Right ventricle myocardium superior (tissue), 1 donor: ENCODE measurements around the gene RANBP9. TPM values are rescaled to one million over a fixed set of nuclear protein-coding genes. Genes with fewer than 3 reads are reported as not detected.

Source experiments
- ATAC-seq: fragments of 200-7000 bp; cut with Tn5 transposase; one replicate; pipeline ENCODE4 v1.9.1; 2020; ENCODE audit warnings: mild to moderate bottlenecking; ENCODE audit not compliant: poor library complexity
- DNase-seq: peaks from one replicate; pipeline ENCODE4 v3.0.0-alpha.2; 2020
- intact Hi-C: fragments of 100-400 bp; cut with DNase I; formaldehyde crosslinking; loops from one replicate; pipeline ENCODE4 v1.11.2; 2022
- total RNA-seq: library from RNA; stranded (reverse); fragmentation: NEBNext Ultra II Directional; extraction: Animal tissue kit (Norgen Biotek cat#: 25700); gene quantifications from one replicate; pipeline ENCODE4 v1.2.1, GENCODE V29; 2021
- donor health status: DM: no; HTN: yes; CAD: no; lungs with severe emphysema.

RANBP9 gene
- total RNA-seq, 1 donor from 2014 or later, result 29.9 TPM

GRCh38 chr6:13629459-13630116 lies 82.0 kb downstream of the RANBP9 start:
- no peak for ATAC-seq
- intact Hi-C loops, result no loop called here
- DNase-seq, result no peak

DNA sequence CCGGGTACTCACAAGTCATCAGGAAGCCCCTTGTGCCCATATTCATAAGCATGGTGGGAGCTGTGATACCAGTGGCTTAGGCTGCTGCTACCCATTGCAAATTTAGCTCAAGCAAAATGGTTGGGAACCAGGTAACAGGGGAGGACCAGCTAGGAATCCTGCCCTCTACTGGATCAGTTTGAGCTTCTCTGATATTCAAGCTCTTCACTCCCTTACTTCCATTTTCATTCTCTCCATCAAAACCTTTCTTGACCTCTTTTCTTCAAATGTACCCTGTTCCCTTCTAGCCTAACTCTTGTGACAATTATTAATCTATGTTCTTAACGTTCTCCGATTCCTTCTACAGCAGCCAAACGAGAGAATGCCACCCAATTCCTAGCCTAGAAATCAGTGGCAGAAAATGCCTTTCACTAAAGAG lies 86.8 kb downstream of the RANBP9 start:
- DNase-seq (no peak), ATAC-seq (peak; percentile 58)
- intact Hi-C loops, result no loop called here

DNA sequence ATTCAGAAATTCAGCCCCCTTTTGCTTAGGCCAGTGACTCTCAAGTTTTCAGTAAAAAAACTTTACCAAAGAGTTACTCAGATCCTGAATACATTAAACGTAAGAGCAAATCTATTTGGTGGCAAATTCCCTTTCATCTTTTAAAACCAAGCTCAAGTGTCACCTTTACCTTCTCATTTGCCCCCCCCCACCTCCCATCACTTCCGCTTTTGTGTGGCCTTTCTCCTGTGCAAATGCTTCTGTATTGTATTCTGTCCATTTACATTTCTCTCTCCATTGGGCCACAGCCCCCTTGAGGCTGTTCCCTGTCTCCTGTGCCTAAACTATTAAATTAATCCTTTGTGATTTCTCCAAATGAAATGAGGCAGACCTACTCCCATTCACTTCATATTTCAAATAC lies 94.6 kb downstream of the RANBP9 start:
- intact Hi-C loops, result loop anchor here (5.0 kb wide), 1 partner anchor 95 kb away; the partner anchor contains the start of gene RANBP9
- no peak for ATAC-seq

DNA sequence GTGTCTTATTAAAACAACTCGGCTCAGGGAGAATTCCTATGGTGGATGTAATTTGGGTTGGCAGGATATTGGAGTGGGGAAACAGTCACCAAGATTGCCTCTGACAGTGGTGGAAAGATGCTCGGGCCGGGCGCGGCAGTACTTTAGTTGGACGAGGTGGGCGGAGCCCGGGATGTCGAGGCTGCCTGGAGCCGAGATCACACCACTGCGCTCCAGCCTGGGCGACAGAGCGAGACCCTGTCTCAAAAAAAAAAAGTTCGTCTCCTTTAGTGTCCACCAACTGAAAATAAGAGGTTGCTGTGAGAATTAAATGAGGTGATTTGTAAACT lies 95.9 kb downstream of the RANBP9 start:
- DNase-seq (peak; percentile 76), ATAC-seq (peak; percentile 49)
- intact Hi-C loops, result loop anchor here (5.0 kb wide), 1 partner anchor 97 kb away; the partner anchor contains the start of gene RANBP9

More for the DNA sequence above, 94.6 kb downstream of the RANBP9 start:
- DNase-seq, result no peak

DNA sequence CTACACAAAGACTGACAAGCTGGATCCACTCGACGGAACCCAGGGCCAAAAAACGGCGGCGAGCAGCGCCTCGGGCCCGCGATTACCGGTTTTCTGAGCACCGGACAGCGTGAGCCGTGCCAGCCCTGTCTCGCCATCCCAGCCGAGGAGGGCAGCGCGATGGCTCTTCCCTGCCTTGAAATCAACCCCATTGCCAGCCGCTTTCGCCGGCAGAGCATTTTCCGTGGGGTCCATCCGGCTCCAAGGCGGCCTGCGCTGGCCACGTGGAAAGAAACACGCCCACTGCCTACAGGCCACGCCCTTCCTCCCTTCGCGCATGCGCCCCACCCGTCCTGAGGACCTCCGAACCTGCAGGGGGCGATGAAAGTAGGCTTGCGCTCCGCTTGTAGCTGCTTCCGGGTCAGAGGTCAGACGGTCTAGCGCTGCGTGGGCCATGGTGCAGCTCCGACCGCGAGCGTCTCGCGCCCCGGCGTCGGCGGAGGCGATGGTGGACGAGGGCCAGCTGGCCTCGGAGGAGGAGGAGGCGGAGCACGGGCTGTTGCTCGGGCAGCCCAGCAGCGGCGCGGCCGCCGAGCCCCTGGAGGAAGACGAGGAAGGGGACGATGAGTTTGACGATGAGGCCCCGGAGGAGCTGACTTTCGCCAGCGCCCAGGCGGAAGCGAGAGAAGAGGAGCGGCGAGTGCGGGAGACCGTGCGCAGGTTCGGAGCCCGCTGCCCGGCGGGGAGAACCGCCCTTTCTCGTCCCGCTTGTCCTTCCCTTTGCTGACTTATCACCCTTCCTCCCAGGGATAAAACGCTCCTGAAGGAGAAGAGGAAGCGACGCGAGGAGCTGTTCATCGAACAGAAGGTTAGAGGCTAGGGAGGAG lies 96.5 kb downstream of the RANBP9 start, which contains the start of gene NOL7:
Gene NOL7 (plus strand): TSS at position 410 of the 866 bp plus-strand sequence. CDS start 24 bp downstream, at position 434.
- intact Hi-C loops, result loop anchor here (5.0 kb wide), 1 partner anchor 97 kb away; the partner anchor contains the start of gene RANBP9
- DNase-seq, result peak; percentile 97
- peak; percentile 97 for ATAC-seq

- DNase-seq, result peak; percentile 68
- intact Hi-C loops, result no loop called here
- peak; percentile 45 for ATAC-seq
These were observed 97.3 kb downstream of the RANBP9 start for GRCh38 chr6:13614126-13614925.

- no peak for DNase-seq
- intact Hi-C loops, result no loop called here
- ATAC-seq, result no peak
These were observed 98.5 kb downstream of the RANBP9 start for GRCh38 chr6:13613029-13613594.

GRCh38 chr6:13611715-13612114 lies 99.9 kb downstream of the RANBP9 start:
- DNase-seq (no peak), ATAC-seq (no peak)
- intact Hi-C loops, result no loop called here

- ATAC-seq (no peak), DNase-seq (no peak)
- intact Hi-C loops, result no loop called here
These were observed 106.0 kb downstream of the RANBP9 start for GRCh38 chr6:13605634-13606033.

GRCh38 chr6:13604546-13605416 lies 106.9 kb downstream of the RANBP9 start:
- intact Hi-C loops, result no loop called here
- DNase-seq (no peak), ATAC-seq (no peak)

DNA sequence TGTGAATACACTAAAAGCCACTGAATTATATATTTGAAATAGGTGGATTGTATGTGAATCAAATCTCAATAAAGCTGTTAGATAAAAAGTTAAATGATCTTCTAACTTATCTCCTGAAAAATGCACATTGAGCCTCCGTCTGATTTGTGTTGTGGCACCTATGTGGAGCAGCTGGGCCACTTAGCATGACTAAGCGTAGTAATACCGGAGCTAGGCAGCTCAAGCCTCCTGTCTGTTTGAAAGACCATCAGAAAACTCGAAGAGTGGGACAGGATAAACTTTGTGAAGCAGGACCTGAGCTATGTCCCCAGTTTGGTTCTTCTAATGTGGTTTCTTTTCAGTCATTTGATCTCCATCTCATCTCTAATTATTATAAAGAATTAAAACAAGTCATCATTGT lies 107.5 kb downstream of the RANBP9 start:
- intact Hi-C loops, result no loop called here
- no peak for ATAC-seq

DNA sequence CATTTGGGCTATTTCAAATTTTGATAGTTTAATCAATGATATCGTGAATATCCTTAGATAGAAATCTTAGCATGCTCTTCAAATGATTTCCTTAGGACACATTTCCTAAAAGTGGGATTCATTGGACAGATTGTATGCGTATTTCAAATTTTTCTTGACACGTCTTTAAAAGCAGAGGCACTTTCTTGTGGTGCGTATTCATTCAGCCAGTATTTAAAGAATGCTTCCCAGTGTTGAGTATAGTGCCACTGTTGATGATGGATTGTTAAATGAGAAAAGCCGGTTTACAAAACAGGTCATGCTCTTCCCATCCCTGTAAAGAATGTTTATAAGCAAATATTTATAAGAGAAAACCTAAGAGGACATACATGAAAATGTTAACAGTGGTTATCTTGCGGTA lies 111.6 kb downstream of the RANBP9 start:
- intact Hi-C loops, result no loop called here
- no peak for DNase-seq
- ATAC-seq, result no peak

More for the DNA sequence above, 107.5 kb downstream of the RANBP9 start:
- no peak for DNase-seq

DNA sequence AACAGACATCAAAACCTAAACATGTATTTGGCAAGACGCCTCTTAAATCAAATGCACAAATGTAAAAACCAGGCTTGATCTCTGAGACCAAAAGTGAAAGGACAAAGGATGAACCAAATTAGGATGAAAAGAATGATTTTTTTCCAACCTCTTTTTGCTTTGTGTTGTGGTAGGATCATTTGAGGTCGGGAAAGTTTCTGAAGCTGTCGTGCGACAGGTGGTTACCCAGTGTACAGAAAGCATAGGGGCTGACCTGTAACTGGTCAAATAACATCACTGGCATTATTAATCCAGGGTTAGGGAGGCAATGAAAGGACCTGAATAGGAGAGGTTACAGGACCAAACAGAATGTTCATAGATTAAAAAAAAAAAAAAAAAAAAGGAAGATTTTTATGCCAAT lies 114.6 kb downstream of the RANBP9 start:
- ATAC-seq (no peak), DNase-seq (no peak)
- intact Hi-C loops, result no loop called here

DNA sequence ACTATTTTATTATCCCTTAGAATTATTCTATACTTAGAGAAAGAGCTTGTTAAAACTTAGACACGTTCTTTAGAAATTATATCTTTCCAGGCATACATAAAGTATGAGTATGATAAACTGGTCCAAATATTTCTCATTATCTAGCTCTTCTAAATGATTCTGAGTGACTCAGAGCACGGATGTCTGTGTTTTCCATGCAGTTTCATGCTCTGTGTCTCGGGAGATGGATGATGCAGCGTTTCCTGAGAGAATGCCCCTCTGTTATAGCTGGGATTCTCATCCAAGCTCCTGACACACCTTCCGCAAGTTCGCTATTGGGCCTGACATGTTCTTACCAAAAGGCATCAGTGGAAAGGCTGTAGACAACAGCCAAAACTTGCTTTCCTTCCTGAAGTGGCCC lies 117.9 kb downstream of the RANBP9 start:
- DNase-seq (no peak), ATAC-seq (no peak)
- intact Hi-C loops, result no loop called here

- intact Hi-C loops, result no loop called here
- ATAC-seq, result no peak
- DNase-seq, result no peak
These were observed 118.5 kb downstream of the RANBP9 start for GRCh38 chr6:13593103-13593502.

GRCh38 chr6:13591205-13591921 lies 120.3 kb downstream of the RANBP9 start:
- no peak for DNase-seq
- intact Hi-C loops, result no loop called here
- no peak for ATAC-seq

DNA sequence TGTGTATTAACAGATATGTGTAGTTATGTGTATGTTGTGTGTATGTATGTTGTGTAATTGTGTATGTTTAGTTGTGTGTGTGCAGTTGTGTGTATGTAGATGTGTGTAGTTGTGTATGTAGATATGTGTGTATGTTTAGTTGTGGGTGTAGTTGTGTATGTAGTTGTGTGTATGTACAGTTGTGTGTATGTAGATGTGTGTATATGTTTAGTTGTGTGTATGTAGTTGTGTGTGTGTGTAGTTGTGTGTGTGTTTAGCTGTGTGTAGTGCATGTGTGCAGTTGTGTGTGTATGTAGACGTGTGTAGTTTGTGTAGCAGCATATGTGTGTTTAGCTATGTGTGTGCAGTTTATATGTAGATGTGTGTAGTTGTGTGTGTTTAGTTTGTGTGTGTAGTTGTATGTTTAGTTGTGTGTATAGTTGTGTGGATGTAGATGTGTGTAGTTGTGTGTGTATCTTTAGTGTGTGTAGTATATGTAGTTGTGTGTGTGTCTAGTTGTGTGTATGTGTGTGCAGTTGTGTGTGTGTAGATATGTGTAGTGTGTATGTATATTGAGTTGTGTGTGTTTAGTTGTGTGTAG lies 121.0 kb downstream of the RANBP9 start:
- intact Hi-C loops, result no loop called here
- DNase-seq (no peak), ATAC-seq (no peak)
